Vagina (tissue), 2 donors: ENCODE measurements around the gene DYRK1A.

ENCODE experiments used
- CTCF ChIP-seq, 3 experiments: fragments of 450-650 bp in 2 of 3; fragments of 200-600 bp in 1 of 3; sonication (generic) in 1 of 3; IDR thresholded peaks; one replicate each; pipeline ENCODE4 v1.5.1; 2017 to 2019; ENCODE audit warnings: antibody characterized with exemption in 3 of 3, mild to moderate bottlenecking in 2 of 3, moderate library complexity in 2 of 3
- POLR2A ChIP-seq, 2 donors: fragments of 450-650 bp; IDR thresholded peaks; one replicate each; pipeline ENCODE4 v1.6.1; 2017; ENCODE audit warnings: antibody characterized with exemption in 2 of 2, mild to moderate bottlenecking in 2 of 2, moderate library complexity in 2 of 2
- POLR2AphosphoS5 ChIP-seq, 2 donors: sonication (generic); formaldehyde crosslinking; IDR thresholded peaks; one replicate each; pipeline ENCODE4 v1.9.0; 2017; ENCODE audit warnings: antibody characterized with exemption in 2 of 2, mild to moderate bottlenecking in 2 of 2, low read depth in 1 of 2; ENCODE audit not compliant: insufficient read depth in 1 of 2

GRCh38 chr21:37367703-37368540 is 1.3 kb downstream of the DYRK1A start:
- TF ChIP-seq CTCF (IDR thresholded peaks at IDR 0.05), result no peak
- TF ChIP-seq POLR2AphosphoS5 (IDR thresholded peaks at IDR 0.05; ENCODE audit: insufficient read depth in 1 of 2, low read depth in 1 of 2), result no peak
- peak in 1 of 2 donors; percentile 36 for TF ChIP-seq POLR2A (IDR thresholded peaks at IDR 0.05)
